Ramos (cell line): Measurements from ENCODE around the gene IGSF10.
"Not testable (repeated sequence)": the region's sequence is repeated elsewhere in the genome, so short reads cannot be mapped to it uniquely, and the experiment has no call there.

ENCODE experiments used
- in situ Hi-C: fragments of 300-500 bp; cut with MboI; formaldehyde crosslinking; loops from one replicate; pipeline ENCODE4 v1.14.3; 2022; ENCODE audit warnings: low sequenced_read_pairs; ENCODE audit not compliant: unreplicated experiment

IGSF10 gene, protein sequence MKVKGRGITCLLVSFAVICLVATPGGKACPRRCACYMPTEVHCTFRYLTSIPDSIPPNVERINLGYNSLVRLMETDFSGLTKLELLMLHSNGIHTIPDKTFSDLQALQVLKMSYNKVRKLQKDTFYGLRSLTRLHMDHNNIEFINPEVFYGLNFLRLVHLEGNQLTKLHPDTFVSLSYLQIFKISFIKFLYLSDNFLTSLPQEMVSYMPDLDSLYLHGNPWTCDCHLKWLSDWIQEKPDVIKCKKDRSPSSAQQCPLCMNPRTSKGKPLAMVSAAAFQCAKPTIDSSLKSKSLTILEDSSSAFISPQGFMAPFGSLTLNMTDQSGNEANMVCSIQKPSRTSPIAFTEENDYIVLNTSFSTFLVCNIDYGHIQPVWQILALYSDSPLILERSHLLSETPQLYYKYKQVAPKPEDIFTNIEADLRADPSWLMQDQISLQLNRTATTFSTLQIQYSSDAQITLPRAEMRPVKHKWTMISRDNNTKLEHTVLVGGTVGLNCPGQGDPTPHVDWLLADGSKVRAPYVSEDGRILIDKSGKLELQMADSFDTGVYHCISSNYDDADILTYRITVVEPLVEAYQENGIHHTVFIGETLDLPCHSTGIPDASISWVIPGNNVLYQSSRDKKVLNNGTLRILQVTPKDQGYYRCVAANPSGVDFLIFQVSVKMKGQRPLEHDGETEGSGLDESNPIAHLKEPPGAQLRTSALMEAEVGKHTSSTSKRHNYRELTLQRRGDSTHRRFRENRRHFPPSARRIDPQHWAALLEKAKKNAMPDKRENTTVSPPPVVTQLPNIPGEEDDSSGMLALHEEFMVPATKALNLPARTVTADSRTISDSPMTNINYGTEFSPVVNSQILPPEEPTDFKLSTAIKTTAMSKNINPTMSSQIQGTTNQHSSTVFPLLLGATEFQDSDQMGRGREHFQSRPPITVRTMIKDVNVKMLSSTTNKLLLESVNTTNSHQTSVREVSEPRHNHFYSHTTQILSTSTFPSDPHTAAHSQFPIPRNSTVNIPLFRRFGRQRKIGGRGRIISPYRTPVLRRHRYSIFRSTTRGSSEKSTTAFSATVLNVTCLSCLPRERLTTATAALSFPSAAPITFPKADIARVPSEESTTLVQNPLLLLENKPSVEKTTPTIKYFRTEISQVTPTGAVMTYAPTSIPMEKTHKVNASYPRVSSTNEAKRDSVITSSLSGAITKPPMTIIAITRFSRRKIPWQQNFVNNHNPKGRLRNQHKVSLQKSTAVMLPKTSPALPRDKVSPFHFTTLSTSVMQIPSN (N-terminal part only)

DNA sequence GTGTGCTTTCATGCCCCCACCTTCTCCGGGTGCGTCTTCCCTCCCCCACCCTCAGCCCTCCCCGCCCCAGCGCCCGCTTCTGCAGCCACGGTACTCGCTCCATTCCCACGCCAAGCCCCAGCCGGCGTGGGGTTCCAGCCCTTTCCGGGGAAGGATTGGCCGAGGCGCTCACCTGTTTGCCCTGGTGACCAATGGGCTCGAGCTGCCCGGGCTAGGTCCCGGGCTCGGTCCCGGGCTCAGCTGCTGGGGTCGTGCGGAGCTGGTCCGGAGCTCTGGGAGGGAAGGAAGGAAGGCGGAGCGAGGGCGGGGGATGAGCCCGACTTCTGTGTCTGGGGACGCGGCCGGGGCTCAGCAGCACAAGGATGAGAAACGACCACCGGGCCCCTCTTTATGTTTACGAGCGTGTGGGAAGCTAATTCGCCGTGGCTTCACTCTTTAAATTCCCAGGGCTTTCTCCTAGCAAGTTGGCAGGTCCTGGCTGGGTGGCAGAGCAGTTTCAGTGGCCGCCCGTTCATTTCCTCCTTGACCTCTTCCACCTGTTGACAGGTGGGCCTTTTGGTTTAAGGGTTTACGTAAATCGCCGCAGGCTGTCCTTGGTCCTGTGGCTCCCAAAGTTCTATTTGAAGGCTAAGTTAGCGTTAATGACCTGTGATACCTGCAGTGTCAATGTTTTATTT lies at the start of gene IGSF10:
Gene IGSF10, minus strand, starts transcription at position 288 of the 677 bp plus-strand sequence. CDS start 2,352 bp downstream, outside the sequence.
- in situ Hi-C loops = loop anchor here (25.0 kb wide), 1 partner anchor 1076 kb away; no protein-coding TSS in a partner anchor

DNA sequence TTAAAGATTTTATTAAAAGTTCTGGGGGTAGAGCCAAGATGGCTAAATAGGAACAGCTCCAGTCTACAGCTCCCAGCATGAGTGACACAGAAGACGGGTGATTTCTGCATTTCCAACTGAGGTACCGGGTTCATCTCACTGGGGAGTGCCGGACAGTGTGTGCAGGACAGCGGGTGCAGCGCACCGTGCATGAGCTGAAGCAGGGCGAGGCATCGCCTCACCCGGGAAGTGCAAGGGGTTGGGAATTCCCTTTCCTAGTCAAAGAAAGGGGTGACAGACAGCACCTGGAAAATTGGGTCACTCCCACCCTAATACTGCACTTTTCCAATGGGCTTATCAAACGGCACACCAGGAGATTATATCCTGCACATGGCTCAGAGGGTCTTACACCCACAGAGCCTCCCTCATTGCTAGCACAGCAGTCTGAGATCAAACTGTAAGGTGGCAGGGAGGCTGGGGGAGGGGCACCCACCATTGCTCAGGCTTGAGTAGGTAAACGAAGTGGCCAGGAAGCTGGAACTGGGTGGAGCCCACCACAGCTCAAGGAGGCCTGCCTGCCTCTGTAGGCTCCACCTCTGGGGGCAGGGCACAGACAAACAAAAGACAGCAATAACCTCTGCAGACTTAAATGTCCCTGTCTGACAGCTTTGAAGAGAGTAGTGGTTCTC lies 48.7 kb upstream of the IGSF10 start:
- in situ Hi-C loops = not testable (repeated sequence)

DNA sequence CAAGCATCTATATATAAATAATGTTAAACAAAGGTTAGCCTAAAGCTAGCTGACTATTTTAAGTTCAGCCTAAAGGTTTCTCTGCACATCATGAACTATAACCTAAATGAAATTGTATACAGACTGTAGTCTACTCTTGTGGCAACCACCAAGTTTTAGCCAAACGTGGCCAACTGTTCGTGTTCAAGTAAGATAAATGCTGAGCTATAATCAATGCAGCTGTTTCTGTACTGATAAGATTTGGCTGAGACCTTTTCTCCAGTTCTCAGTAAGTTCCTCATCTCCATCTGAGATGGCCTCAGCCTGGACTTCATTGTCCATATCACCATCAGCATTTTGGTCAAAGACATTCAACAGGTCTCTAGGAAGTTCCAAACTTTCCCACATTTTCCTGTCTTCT lies 43.7 kb upstream of the IGSF10 start:
- in situ Hi-C loops = no loop called here

DNA sequence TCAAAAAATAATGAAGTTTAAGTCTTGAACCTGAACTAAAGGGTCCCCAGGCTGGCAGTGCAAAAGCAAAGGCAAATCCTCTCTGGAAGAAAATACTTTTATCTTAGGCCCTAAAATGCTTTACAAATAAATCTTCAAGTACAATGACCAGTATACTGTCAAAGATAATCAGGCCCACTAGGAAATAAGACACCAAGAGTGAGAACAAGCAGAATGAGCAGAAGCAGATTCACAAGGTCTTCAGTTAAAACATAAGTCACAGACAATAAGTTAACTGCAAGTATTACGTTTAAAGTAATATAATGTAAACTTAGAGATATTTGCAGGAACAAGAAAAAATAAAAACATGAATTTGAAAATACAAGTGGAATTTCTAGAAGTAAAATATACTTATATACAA lies 42.2 kb upstream of the IGSF10 start:
- in situ Hi-C loops = no loop called here

DNA sequence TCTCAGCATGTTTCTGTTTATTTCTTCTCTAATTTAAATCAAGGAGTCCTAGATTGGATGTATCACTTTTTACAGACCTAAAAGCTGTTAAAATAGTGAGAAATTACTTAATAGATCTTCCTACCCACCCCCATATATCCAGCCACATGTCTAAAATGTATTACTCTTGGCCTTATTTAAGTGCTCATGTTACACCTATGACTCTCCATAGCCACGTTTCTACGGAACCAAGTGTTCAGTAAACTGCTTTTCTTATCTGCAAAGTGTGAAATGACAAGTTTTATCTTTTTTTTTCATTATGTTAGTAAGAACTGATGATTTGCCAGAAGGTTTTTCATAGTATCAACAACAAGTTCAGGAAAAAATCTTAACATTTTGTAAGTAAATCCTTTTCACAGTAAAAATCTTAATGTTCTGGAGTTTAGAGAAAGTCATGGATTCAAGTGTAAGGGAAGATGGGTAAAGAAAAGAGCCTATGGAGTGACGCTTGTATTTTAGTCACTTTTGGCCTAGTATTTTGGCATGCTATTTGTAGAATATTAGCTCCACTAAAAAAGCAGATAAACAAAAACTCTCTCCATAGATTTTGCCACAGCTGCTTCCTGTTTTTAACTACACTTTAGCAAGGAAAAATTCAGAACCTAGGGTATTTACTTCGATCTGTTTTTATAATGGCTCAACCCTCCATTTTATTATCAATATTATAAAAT lies 41.2 kb upstream of the IGSF10 start:
- in situ Hi-C loops = no loop called here

DNA sequence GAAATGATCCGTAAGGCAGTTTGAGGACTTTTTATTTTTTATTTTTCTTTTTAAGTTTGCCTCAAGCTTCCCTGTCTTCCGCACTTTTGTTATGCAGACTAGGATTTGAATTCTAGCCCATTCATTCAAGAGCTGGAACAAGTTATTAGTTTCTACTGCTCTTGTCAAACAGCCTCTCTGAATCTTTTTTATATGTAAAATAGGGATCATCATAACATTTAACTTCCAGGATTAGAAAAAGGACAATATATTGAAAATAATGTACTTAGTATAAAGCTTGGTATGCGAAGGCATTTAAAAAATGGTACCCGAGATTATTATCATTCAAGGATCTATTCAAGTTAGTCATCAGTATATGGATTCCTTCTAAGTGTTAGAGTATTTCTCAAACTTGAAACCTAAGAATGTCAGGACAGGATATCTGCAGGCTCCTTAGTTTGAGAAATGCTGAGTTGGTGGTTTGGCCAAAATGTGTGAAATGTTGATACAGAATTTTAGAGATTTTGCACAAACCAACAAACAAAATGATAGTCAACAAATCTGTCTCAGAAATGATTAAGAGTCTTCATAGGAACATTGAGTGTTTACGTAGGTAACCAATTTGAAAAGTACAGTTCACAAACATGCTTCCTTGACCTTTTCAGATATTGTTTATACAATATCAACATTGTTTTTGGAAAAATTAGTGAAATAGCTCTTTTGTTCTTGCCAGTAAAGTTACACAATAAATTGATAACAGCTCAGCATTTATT lies 40.5 kb upstream of the IGSF10 start:
- in situ Hi-C loops = no loop called here

DNA sequence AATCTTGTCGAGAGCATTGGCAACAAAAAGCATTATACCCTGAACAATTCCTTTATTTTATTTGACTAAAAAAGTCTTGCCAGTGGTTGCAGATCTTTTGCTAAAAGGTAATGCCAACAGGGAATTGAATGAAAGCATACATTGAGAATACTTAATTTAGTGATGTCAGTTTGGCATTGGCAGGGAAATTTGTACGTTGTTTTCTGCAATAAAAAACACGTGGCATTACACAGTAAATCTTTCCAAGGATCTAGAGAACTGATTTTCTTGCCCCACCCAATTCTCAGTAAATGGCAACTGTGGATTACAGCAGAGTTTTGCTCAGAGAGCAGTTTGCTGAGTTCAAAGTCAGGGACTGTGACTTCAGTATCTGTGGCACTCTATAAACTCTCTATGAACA lies 38.3 kb upstream of the IGSF10 start:
- in situ Hi-C loops = no loop called here

DNA sequence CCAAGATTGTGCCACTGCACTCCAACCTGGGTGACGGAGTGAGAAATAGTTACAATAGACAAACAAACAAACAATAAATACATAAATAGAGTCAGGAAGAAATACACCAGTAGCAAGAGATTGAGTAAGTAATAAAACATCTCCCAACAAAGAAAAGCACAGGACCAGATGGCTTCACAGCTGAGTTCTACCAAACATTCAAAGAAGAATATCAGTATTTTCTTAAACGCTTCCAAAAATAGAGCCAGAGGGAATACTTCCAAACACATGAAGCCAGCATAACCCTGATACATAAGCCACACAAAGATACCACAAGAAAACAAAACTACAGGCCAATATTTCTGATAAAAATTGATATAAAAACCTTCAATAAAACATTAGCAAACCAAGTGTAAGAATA lies 30.7 kb upstream of the IGSF10 start:
- in situ Hi-C loops = no loop called here

DNA sequence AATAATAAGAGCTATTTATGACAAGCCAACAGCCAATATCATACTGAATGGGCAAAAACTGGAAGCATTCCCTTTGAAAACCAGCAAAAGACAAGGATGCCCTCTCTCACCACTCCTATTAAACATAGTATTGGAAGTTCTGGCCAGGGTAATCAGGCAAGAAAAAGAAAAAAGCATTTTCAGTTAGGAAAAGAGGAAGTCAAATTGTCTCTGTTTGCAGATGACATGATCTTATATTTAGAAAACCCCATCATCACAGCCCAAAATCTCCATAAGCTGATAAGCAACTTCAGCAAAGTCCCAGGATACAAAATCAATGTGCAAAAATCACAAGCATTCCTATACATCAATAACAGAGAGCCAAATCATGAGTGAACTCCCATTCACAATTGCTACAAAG lies 27.0 kb upstream of the IGSF10 start:
- in situ Hi-C loops = not testable (repeated sequence)

DNA sequence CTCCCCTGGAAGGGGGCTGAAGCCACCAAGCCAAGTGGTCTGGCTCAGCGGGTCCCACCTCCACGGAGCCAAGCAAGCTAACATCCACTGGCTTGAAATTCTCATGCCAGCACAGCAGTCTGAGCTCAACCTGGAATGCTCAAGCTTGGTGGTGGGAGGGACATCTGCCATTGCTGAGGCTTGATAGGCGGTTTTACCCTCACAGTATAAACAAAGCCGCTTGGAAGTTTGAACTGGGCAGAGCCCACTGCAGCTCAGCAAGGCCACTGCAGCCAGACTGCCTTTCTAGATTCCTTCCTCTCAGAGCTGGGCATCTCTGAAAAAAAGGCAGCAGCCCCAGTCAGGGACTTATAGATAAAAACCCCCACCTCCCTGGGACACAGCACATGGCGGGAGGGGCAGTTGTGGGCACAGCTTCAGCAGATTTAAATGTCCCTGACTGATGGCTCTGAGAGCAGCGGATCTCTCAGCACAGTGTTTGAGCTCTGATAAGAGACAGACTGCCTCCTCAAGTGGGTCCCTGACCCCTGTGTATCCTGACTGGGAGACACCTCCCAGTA lies 23.2 kb upstream of the IGSF10 start:
- in situ Hi-C loops = no loop called here

DNA sequence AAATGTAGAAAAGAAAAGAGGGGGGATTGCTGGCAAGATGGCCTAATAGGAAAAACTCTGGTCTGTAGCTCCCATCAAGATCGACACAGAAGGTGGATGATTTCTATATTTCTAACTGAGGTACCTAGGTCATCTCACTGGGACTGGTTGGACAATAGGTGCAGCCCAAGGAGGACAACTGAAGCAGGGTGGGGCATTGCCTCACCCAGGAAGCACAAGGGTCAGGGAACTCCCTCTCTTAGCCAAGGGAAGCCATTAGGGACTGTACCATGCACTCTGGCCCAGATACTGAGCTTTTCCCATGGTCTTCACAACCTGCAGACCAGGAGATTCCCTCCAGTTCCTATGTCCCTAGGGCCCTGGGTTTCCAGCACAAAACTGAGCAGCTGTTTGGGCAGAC lies 22.6 kb upstream of the IGSF10 start:
- in situ Hi-C loops = no loop called here

DNA sequence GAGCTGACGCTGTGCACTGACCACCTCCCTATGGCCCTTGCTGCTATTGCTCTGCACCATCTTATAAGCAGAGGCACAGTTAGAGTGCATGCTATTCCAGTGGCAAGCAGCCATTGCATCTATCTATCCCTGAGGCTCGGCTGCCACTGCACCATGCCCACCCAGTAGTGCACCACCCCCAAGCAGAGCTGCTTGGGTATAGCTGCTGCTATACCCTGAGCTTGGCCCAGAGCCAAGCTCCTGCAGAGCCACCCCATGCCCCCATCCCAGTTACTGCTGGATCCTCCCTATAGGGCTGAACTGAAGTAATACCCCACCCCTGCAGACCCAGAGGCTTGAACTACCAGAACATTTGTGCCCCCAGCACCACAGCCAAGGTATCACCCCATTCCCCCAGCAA lies 19.6 kb upstream of the IGSF10 start:
- in situ Hi-C loops = no loop called here

DNA sequence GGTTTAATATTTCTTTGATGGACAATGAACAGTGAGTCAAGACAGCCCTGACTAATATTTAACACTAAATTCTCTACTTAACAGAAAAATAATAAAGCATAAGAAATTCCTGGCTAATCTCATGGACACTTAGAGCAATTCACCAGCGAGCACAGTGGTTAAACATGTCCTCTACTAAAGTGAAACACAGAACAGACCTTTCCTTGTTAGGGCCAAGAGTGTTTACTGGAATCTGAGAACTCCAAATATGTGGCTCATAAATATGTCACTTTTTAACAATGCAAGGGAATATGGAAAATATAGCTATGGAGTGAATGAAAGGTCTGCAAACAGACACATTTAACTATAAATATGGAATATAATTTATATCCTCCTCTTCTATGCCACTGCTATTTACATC lies 18.6 kb upstream of the IGSF10 start:
- in situ Hi-C loops = no loop called here

DNA sequence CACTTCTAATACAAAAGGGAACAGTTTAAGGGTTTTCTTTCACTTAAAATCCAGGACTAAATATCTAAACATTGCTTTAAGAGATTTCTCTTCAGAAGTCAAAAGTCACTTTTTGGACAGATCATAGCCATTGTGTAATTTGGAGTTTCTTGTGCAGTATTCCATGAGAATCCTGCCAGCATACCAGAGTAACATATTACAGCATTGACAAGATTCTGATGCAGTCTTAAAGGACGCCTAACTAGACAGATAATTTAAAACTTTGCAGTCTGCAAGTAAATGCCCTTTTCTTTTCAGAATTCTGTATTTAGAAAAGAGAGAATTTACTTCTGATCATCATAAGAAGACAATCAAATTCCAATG lies 17.5 kb upstream of the IGSF10 start:
- in situ Hi-C loops = no loop called here

DNA sequence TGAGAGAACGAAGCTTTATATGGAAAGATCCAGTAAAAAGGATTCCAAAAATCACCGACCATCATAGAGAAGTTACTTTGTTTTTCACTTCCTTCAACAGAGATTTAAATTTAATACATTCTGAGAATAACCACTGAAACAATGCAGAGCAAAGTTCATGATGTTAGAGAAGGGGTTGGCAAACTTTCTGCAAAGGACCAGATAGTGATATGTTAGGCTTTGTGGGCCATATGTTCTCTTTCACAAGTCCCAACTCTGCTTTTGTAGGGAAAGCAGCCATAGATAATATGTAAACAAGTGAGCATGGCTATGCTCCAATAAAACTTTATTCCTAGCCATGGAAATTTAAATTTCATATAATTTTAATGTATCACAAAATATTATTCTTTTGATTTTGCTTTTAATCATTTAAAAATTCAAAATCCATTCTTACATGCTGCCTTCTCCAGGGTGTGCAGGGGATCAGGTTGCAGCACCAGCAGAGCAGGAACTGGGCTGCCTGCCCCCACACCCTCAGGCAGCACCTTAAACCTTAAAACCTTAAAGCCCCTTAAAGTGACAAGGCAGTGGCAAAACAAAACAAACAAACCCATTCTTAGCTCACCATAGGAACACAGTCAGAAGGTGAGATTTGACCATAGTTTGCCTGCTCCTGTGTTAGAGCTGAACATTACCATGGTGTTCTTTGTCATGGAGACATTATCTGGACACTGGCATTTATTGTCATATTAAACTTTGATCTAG lies 16.9 kb upstream of the IGSF10 start:
- in situ Hi-C loops = no loop called here

DNA sequence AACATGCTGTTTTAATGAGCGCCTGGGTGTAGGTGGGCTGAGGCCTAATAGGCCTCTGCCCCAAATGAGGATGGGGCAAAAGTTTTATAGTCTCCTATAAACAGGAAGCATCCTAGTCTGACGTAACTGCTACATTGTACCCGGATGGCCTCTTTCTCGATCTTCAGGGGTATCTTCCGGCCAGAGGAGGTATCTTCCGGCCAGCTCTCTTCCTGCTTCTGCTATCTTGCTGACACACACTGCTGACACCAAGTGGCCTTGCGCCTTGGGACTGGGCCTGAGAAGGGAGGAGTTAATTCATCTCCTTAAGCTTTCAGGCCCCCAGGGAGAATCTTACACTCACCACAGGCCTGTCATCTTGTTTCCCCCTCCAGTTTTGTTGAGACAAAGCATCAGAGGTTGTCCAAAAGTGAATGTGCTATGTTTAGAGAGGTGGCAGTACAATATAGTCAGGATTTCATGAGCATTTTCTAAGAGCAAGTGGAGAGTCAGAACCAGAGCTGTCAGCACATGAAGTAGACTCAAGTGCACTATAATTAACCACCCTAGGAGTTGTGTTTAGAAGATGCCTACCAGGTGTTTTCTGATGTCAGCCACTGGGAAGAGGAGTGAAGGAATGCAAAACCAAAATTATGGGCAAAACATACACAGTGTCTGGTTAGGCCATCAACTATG lies 15.6 kb upstream of the IGSF10 start:
- in situ Hi-C loops = no loop called here
